Panc1 (cell line): ENCODE measurements around the gene CRYBG3. TPM values are rescaled to one million over a fixed set of nuclear protein-coding genes. Genes with fewer than 3 reads are reported as not detected.
A peak's percentile ranks its signal among the peaks of the same experiment; 100 is the strongest.

Experiments used
- ATAC-seq: fragments of 200-7000 bp; cut with Tn5 transposase; 2 replicates; pipeline ENCODE4 v1.9.1; 2020; ENCODE audit warnings: mild to moderate bottlenecking, moderate library complexity
- BruUV-seq: library from RNA; stranded (reverse); fragments of 400-500 nt; replicated peaks from 2 replicates; lab custom pipeline; 2021; lab: Mats Ljungman, UMichigan
- CTCF ChIA-PET: fragments of 300-600 bp; sonication (Branson Sonifier 250); formaldehyde crosslinking; loops from one replicate; lab custom pipeline; 2022; ENCODE audit warnings: antibody characterized with exemption; lab: Charles Lee
- POLR2A ChIA-PET: fragments of 300-600 bp; sonication (Branson Sonifier 250); formaldehyde crosslinking; loops from one replicate; lab custom pipeline; 2022; ENCODE audit warnings: antibody characterized with exemption; lab: Charles Lee
- DNase-seq: peaks from one replicate; pipeline ENCODE4 v3.0.0-alpha.2; 2010; ENCODE audit warnings: low read depth, low spot score
- H3K27ac ChIP-seq: 2 replicates; pipeline ENCODE4 v1.5.1; 2011; ENCODE audit warnings: mild to moderate bottlenecking, low read length, inconsistent platforms
- H3K27me3 ChIP-seq: fragments of 200-500 bp; sonication (Bioruptor generic); 2 replicates; pipeline ENCODE4 v1.6.0; 2014; ENCODE audit warnings: low read length, inconsistent platforms; ENCODE audit not compliant: control insufficient read depth, insufficient read depth
- H3K36me3 ChIP-seq: fragments of 200-500 bp; sonication (Bioruptor generic); 2 replicates; pipeline ENCODE4 v1.5.1; 2014; ENCODE audit warnings: inconsistent platforms, mild to moderate bottlenecking, low read length, moderate library complexity; ENCODE audit not compliant: control insufficient read depth, insufficient read depth
- H3K4me1 ChIP-seq: 2 replicates; pipeline ENCODE4 v1.5.1; 2011; ENCODE audit warnings: inconsistent platforms, mild to moderate bottlenecking, low read length, moderate library complexity; ENCODE audit not compliant: control insufficient read depth, insufficient read depth
- H3K4me3 ChIP-seq, 2 experiments: 2 replicates each; pipeline ENCODE4 v1.5.1; 2011 to 2012; ENCODE audit warnings: low read depth in 2 of 2, low read length in 2 of 2, mild to moderate bottlenecking in 2 of 2, inconsistent platforms in 1 of 2, moderate library complexity in 1 of 2
- H3K9me3 ChIP-seq: fragments of 200-500 bp; sonication (Bioruptor generic); 2 replicates; pipeline ENCODE4 v1.5.1; 2014; ENCODE audit warnings: low read depth, mild to moderate bottlenecking, inconsistent platforms, low read length, moderate library complexity; ENCODE audit not compliant: control insufficient read depth, insufficient read depth
- POLR2AphosphoS5 ChIP-seq: IDR thresholded peaks from 2 replicates; pipeline ENCODE4 v1.6.1; 2012; ENCODE audit warnings: mild to moderate bottlenecking, low read depth, low read length, moderate library complexity
- SIN3A ChIP-seq: IDR thresholded peaks from 2 replicates; pipeline ENCODE4 v1.6.1; 2012; ENCODE audit warnings: low read depth, mild to moderate bottlenecking, low read length, moderate library complexity, borderline replicate concordance; ENCODE audit not compliant: insufficient read depth
- TCF7L2 ChIP-seq: IDR thresholded peaks from 2 replicates; pipeline ENCODE4 v1.6.1; 2011; ENCODE audit warnings: mild to moderate bottlenecking, low read depth, low read length, inconsistent platforms
- in situ Hi-C: cut with HindIII; loops from 2 replicates; pipeline ENCODE4 v1.10.0; 2016; ENCODE audit warnings: low sequenced_read_pairs, low pct_unique_long_range_greater_than_20kb
- intact Hi-C: fragments of 100-400 bp; cut with micrococcal nuclease; formaldehyde crosslinking; loops from one replicate; pipeline ENCODE4 v1.10.0; 2022; ENCODE audit not compliant: unreplicated experiment
- total RNA-seq: library from RNA; stranded (reverse); gene quantifications from one replicate; pipeline ENCODE4 v1.2.1, GENCODE V29; 2021; ENCODE audit not compliant: unreplicated experiment
- TF ChIP-seq, protein P1 (sequence below): fragments of 450-650 bp; IDR thresholded peaks from 2 replicates; pipeline ENCODE4 v1.5.1; 2017; ENCODE audit warnings: mild to moderate bottlenecking
- TF ChIP-seq, protein P2 (sequence below), 2 experiments: IDR thresholded peaks; 2 replicates each; pipeline ENCODE4 v1.6.1; 2011 to 2012; ENCODE audit warnings: low read depth in 2 of 2, control low read depth in 1 of 2, low read length in 1 of 2, mild to moderate bottlenecking in 1 of 2, moderate library complexity in 1 of 2; ENCODE audit not compliant: insufficient read depth in 1 of 2

The CRYBG3 gene
- total RNA-seq, 1 experiment from 2014 or later = 24.6 TPM

DNA sequence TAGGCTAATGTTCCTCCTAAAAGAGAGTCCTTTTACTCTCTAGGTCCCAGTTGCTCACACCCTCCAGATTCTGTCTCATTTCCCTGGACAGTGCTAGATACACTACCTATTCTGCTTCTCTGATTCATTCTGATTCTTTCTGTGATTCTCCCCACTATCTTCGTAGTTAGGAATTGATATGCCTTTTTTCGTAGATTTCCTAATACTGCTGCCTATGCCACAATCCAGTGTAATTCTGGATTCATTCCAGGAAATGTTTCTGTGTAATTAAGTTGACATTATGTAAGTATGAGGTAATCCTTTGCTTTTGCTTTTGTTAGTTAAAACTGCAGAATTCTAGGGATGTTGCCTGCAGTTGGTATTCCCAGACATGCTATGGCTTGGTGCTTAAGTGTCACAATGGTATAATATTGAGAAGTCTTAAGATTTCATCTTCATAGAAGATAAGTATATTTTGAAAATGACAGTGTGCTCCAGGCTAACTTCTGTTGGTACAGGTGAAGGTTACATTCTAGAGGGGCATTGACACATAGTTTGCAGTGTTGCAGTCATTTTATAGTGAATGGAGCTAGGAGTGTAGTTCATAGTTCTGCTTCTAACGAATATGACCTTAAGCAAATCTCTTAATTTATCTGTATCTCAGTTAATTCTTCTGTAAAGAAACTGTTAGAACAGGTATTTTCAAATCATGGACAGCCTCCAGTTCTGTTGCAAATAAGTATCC lies 96.2 kb downstream of the CRYBG3 start:
- H3K27me3 ChIP-seq = no peaks in the 10 kb centered on the region
- in situ Hi-C loops = no loop called here
- peaks cover 12% of the 10 kb centered on the region; the same call in 1 of the 2 replicates for H3K4me1 ChIP-seq
- no peak overlapping the region for H3K4me3 ChIP-seq
- no peaks in the 10 kb centered on the region for H3K9me3 ChIP-seq
- DNase-seq (no peak), ATAC-seq (no peak)
- H3K27ac ChIP-seq = no peak overlapping the region
- TF ChIP-seq SIN3A (no peak), TCF7L2 (no peak), POLR2AphosphoS5 (no peak)
- TF ChIP-seq, protein P1, sequence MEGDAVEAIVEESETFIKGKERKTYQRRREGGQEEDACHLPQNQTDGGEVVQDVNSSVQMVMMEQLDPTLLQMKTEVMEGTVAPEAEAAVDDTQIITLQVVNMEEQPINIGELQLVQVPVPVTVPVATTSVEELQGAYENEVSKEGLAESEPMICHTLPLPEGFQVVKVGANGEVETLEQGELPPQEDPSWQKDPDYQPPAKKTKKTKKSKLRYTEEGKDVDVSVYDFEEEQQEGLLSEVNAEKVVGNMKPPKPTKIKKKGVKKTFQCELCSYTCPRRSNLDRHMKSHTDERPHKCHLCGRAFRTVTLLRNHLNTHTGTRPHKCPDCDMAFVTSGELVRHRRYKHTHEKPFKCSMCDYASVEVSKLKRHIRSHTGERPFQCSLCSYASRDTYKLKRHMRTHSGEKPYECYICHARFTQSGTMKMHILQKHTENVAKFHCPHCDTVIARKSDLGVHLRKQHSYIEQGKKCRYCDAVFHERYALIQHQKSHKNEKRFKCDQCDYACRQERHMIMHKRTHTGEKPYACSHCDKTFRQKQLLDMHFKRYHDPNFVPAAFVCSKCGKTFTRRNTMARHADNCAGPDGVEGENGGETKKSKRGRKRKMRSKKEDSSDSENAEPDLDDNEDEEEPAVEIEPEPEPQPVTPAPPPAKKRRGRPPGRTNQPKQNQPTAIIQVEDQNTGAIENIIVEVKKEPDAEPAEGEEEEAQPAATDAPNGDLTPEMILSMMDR = no peak
- TF ChIP-seq, protein P2, sequence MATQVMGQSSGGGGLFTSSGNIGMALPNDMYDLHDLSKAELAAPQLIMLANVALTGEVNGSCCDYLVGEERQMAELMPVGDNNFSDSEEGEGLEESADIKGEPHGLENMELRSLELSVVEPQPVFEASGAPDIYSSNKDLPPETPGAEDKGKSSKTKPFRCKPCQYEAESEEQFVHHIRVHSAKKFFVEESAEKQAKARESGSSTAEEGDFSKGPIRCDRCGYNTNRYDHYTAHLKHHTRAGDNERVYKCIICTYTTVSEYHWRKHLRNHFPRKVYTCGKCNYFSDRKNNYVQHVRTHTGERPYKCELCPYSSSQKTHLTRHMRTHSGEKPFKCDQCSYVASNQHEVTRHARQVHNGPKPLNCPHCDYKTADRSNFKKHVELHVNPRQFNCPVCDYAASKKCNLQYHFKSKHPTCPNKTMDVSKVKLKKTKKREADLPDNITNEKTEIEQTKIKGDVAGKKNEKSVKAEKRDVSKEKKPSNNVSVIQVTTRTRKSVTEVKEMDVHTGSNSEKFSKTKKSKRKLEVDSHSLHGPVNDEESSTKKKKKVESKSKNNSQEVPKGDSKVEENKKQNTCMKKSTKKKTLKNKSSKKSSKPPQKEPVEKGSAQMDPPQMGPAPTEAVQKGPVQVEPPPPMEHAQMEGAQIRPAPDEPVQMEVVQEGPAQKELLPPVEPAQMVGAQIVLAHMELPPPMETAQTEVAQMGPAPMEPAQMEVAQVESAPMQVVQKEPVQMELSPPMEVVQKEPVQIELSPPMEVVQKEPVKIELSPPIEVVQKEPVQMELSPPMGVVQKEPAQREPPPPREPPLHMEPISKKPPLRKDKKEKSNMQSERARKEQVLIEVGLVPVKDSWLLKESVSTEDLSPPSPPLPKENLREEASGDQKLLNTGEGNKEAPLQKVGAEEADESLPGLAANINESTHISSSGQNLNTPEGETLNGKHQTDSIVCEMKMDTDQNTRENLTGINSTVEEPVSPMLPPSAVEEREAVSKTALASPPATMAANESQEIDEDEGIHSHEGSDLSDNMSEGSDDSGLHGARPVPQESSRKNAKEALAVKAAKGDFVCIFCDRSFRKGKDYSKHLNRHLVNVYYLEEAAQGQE (IDR thresholded peaks at IDR 0.05; ENCODE audit: insufficient read depth in 1 of 2, low read depth in 2 of 2, low read length in 1 of 2) = no peak
- CTCF ChIA-PET = no interaction called here
- BruUV-seq = no TSS peak
- H3K36me3 ChIP-seq = 0 out of 2 replicates have a peak, but pooled peaks cover 3% of the 10 kb centered on the region
- intact Hi-C loops = loop anchor here (10.0 kb wide), 1 partner anchor 93 kb away; the partner anchor contains the start of gene CRYBG3
- POLR2A ChIA-PET = no interaction called here

DNA sequence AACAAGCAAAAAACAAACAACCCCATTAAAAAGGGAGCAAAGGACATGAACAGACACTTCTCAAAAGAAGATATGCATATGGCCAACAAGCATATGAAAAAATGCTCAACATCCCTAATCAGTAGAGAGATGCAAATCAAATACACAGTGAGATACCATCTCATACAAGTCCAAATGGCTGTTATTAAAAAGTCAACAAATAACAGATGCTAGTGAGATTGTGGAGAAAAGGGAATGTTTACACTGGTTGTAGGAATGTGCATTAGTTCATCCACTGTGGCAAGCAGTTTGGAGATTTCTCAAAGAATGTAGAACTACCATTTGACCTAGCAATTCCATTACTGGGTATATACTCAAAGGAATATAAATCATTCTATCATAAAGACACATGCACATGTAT lies 105.9 kb downstream of the CRYBG3 start:
- DNase-seq (no peak), ATAC-seq (peak; percentile 78)
- ChIA-PET CTCF (no interaction called here), POLR2A (no interaction called here)
- in situ Hi-C loops = no loop called here
- Histone ChIP-seq H3K4me3 (no peak overlapping the region), H3K9me3 (no peaks in the 10 kb centered on the region), H3K36me3 (no peaks in the 10 kb centered on the region), H3K27me3 (no peaks in the 10 kb centered on the region), H3K4me1 (no peaks in the 10 kb centered on the region), H3K27ac (no peak overlapping the region)
- intact Hi-C loops = no loop called here
- BruUV-seq = no TSS peak
- no peak for TF ChIP-seq POLR2AphosphoS5
- TF ChIP-seq TCF7L2 = peak; percentile 80
- TF ChIP-seq SIN3A = no peak

DNA sequence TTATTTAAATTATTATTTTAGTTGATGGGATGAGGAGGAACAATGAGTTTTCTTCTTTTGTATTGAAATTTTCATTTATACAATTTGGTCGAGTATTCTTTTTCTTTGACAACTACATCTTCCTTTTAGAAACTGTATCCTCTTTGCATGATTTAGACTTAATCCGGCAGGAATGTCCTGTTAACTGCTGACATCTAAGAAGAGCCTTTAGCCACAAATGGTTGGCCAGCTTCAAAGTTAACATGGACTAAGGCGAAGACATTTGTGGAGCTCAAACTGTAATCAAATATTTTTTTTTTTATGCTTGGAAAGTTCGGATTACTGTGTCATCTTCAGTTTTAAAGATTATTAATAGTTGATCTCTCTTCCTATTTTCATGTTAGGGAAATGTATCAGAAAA lies 107.2 kb downstream of the CRYBG3 start:
- no peaks in the 10 kb centered on the region for H3K9me3 ChIP-seq
- ChIA-PET CTCF (no interaction called here), POLR2A (no interaction called here)
- H3K4me3 ChIP-seq = no peak overlapping the region
- BruUV-seq = no TSS peak
- ATAC-seq = no peak
- TF ChIP-seq, protein P2 (IDR thresholded peaks at IDR 0.05; ENCODE audit: insufficient read depth in 1 of 2, low read depth in 2 of 2, low read length in 1 of 2) = no peak
- TF ChIP-seq TCF7L2 = no peak
- no peak for TF ChIP-seq POLR2AphosphoS5
- TF ChIP-seq SIN3A = no peak
- TF ChIP-seq, protein P1 = no peak
- DNase-seq = no peak
- intact Hi-C loops (no loop called here), in situ Hi-C loops (no loop called here)
- no peaks in the 10 kb centered on the region for H3K36me3 ChIP-seq
- no peaks in the 10 kb centered on the region for H3K4me1 ChIP-seq
- peak overlapping the region; percentile 13; the same call in 1 of the 2 replicates for H3K27ac ChIP-seq
- no peaks in the 10 kb centered on the region for H3K27me3 ChIP-seq
